ENCODE measurements around the gene CCND2.

The CCND2 gene

DNA sequence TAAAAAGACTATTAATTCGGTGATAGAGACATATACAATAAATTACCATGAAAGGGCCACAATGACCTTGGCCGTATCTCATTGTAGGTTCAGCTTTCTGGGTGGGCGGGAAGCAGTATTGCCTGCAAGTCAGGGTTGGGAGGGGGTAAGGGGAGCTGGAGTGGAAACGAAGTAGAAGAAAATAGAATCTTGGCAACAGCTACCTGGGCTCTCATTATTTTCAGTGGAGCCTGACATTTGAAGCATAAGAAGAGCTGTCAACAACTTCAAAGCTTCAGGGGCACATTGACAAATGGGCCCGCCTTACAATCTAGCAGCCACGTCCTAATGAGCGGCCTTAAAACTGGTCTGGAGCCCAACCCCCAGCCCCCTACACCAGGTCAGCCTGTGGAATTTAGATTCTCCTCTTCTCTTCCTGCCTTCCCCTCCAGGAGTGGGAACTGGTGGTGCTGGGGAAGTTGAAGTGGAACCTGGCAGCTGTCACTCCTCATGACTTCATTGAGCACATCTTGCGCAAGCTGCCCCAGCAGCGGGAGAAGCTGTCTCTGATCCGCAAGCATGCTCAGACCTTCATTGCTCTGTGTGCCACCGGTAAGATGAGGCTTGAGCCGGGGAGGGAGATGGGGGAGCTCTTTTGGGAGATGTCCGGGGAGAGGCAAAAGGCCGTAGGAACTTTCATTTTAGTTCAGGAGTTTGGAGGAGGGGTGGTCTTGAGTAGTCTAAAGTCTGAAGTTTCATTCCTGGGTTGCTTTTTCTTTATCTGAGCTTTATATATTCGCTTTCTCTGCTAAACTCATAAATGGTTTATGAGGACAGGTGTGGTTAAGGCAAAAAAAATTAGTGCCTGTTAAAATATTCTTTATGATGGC is 5.0 kb downstream of the CCND2 start:
- Histone ChIP-seq H3K4me3 (ENCODE audit: low read length) (peak overlapping the region; percentile 30), H3K36me3 (ENCODE audit: control insufficient read depth, insufficient read depth, low read length, severe bottlenecking) (peaks cover 45% of the 10 kb centered on the region), H3K9me3 (ENCODE audit: control insufficient read depth, low read length) (no peaks in the 10 kb centered on the region)

DNA sequence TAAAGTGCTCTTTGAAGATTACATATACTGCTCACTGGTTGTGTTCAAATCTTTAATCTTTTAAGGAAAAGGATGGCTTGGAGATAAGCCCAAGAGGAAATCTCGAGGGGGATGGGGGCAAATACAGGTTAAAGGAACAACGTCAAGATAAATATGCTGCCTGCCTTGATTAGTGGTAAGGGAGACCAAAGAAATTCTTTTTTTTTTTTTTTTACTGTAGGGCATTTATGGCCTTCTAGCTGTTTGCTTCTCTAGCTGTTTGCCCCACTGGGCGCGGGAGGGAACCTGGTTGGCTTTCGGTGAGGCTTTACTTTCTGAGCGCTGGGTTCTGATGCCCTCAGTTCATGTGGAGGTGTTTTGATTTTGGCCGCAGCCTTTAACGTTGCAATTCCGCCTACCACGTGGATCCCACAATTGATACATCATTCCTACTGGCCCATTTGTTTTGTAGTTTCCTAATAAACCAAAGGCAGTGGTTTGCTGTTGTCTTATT is 5.7 kb downstream of the CCND2 start:
- DNase-seq (ENCODE audit: low read depth), result no peak
- H3K4me1 ChIP-seq (ENCODE audit: control insufficient read depth, insufficient read depth, low read length), result peaks cover 65% of the 10 kb centered on the region
- H3K27me3 ChIP-seq (replicated peaks; ENCODE audit: control insufficient read depth, insufficient read depth, low read length), result no peaks in the 10 kb centered on the region
- no peaks in the 10 kb centered on the region for H3K9me3 ChIP-seq (ENCODE audit: control insufficient read depth, low read length)
- peak overlapping the region; percentile 30 for H3K4me3 ChIP-seq (ENCODE audit: low read length)
- peaks cover 51% of the 10 kb centered on the region for H3K36me3 ChIP-seq (ENCODE audit: control insufficient read depth, insufficient read depth, low read length, severe bottlenecking)
- peak overlapping the region; percentile 23 for H3K9ac ChIP-seq (ENCODE audit: low read length)

More for the DNA sequence above, 5.0 kb downstream of the CCND2 start:
- H3K4me1 ChIP-seq (ENCODE audit: control insufficient read depth, insufficient read depth, low read length), result peaks cover 61% of the 10 kb centered on the region
- H3K9ac ChIP-seq (ENCODE audit: low read length), result peak overlapping the region; percentile 23
- no peak for DNase-seq (ENCODE audit: low read depth)
- H3K27me3 ChIP-seq (replicated peaks; ENCODE audit: control insufficient read depth, insufficient read depth, low read length), result no peaks in the 10 kb centered on the region

DNA sequence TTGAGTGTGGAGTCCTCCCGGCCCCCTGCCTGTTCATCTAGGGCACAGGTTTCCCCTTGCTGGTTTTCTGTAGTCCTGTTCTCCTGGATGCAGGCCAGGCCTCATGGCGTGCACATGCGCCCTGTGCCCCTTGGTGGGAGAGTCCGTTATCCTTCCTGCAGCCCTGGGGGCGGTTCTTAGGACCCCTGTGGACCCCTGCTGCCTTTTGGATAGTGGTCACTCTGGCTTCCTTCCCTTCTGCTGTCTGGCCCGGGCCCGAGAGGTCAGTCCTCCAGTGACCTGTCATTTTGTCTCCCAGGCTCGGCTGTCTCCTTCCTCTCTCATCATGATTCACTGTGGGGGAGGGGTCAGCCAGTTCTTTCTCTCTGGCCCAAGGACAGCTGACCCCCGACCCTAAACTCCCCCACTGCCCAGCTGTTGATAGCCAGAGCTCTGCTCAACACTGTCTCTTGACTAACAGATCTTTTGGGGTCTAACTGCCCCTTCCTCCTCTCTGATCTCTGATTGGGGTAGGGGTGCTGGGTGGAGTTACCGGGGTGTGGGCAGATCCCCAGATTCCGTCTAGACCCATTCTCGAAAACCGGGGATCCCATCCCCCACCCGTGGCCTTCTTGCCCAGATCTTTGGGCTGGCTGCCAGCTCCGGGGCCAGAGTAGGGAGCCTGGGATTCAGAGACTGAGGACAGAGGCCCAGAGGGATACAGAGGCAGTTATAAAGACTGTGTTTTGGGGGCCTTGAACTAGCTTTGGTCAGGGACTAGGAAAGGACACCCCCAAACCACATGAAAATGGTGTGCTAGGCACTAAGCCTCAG is 7.0 kb downstream of the CCND2 start:
- peak overlapping the region; percentile 63 for H3K9ac ChIP-seq (ENCODE audit: low read length)
- H3K27me3 ChIP-seq (replicated peaks; ENCODE audit: control insufficient read depth, insufficient read depth, low read length), result no peaks in the 10 kb centered on the region
- H3K9me3 ChIP-seq (ENCODE audit: control insufficient read depth, low read length), result no peaks in the 10 kb centered on the region
- H3K4me3 ChIP-seq (ENCODE audit: low read length), result peak overlapping the region; percentile 51
- DNase-seq (ENCODE audit: low read depth), result peak; percentile 13
- H3K4me1 ChIP-seq (ENCODE audit: control insufficient read depth, insufficient read depth, low read length), result peaks cover 65% of the 10 kb centered on the region
- H3K36me3 ChIP-seq (ENCODE audit: control insufficient read depth, insufficient read depth, low read length, severe bottlenecking), result peaks cover 64% of the 10 kb centered on the region

DNA sequence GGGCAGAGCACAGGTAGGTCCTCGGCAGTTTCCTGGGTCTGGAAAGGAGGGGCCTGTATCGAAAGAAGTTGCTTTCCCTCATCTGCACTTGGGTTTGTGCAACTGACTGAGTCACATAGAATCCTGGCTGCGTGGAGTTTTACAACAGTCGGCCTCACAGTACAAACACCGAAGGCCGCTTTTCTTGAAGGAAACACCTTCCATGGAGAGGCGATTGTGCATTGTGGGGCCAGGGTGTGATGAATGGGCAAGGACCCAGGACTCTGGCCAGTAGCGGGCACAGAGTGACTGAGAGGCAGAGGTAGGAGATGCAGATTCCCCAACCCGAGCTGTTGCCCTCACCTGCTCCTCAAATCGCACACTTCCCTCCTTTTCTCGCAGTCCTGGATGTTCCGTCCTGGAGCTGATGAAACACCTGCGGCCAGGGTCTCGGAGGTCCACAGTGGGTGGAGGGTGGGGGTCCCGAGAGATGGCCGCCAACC is 7.7 kb downstream of the CCND2 start:
- H3K9ac ChIP-seq (ENCODE audit: low read length), result peak overlapping the region; percentile 63
- peaks cover 69% of the 10 kb centered on the region for H3K36me3 ChIP-seq (ENCODE audit: control insufficient read depth, insufficient read depth, low read length, severe bottlenecking)

DNA sequence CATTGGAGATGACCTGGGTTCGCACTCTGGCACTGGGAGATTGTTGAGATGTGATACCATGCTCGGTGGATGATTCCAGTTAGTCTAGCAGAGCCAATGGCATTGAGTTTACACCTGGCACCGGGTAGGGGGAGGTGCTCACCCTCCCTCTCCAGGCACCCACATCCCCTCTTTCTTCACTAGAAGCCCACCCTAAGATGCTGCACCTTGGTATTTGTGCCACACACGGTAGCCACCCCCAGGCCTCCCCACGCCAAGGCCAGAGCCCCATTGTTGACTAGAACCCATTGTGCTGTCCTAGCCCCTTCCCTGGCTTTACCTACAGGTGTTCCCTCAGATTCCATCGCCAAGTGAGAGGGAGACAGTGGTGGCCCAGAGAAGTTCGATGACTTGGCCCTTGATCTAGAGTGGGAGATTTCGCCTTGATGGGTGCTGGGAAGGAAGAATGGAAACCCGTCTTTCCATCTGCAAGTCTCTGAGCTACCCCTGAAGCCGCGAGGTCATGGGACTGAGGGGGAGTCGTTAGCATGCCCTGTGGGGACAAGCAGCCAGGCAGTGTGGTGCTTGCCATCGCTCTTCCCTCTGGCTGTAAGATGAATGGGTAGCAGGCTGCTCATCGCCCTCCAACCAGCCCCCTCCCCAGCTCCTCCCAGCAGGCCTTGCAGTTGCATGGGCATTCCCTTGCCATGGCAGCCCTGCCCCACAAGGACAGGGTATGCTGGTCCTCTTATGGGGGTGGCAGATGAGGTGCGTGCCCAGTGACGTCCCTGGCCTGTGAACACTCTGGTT is 8.7 kb downstream of the CCND2 start:
- Histone ChIP-seq H3K9me3 (ENCODE audit: control insufficient read depth, low read length) (no peaks in the 10 kb centered on the region), H3K4me1 (ENCODE audit: control insufficient read depth, insufficient read depth, low read length) (peaks cover 58% of the 10 kb centered on the region), H3K36me3 (ENCODE audit: control insufficient read depth, insufficient read depth, low read length, severe bottlenecking) (peaks cover 65% of the 10 kb centered on the region), H3K4me3 (ENCODE audit: low read length) (no peak overlapping the region), H3K9ac (ENCODE audit: low read length) (no peak overlapping the region), H3K27me3 (replicated peaks; ENCODE audit: control insufficient read depth, insufficient read depth, low read length) (no peaks in the 10 kb centered on the region)
- DNase-seq (ENCODE audit: low read depth), result no peak

More for the DNA sequence above, 7.7 kb downstream of the CCND2 start:
- Histone ChIP-seq H3K4me3 (ENCODE audit: low read length) (peak overlapping the region; percentile 51), H3K27me3 (replicated peaks; ENCODE audit: control insufficient read depth, insufficient read depth, low read length) (no peaks in the 10 kb centered on the region), H3K9me3 (ENCODE audit: control insufficient read depth, low read length) (no peaks in the 10 kb centered on the region), H3K4me1 (ENCODE audit: control insufficient read depth, insufficient read depth, low read length) (peaks cover 61% of the 10 kb centered on the region)
- DNase-seq (ENCODE audit: low read depth), result no peak

DNA sequence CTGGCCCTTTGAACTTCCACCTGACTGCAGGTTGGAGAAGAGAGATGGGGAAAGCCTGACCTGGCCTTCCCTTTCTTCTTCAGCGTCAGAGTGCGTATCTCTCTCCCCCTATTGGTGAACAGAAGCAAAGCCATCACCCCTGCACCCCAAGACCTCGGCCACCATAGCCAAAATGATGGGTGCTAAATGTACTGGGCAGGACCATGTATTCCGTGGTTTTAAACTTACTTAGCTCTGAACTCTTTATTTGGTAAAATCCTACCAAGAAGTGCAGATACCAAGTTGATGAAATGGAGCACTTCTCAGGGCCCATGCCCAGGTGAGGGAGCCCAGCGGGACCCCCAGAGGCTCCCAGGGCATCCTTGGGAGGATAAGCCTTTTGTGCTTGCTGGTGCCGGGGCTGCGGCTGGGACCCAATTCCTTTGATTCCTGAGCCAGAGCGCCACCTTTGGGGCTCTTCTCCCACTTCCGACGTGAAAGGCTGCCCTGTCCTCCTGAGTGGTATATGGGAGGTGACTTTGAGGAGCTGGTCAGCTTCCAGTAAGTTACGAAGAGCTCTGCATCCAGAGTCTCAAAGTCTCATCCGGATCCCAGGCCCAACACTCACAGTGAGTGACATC is 9.4 kb downstream of the CCND2 start:
- no peak overlapping the region for H3K4me3 ChIP-seq (ENCODE audit: low read length)
- H3K27me3 ChIP-seq (replicated peaks; ENCODE audit: control insufficient read depth, insufficient read depth, low read length), result no peaks in the 10 kb centered on the region
- H3K36me3 ChIP-seq (ENCODE audit: control insufficient read depth, insufficient read depth, low read length, severe bottlenecking), result peaks cover 61% of the 10 kb centered on the region
- no peak overlapping the region for H3K9ac ChIP-seq (ENCODE audit: low read length)
- H3K9me3 ChIP-seq (ENCODE audit: control insufficient read depth, low read length), result no peaks in the 10 kb centered on the region
- no peak for DNase-seq (ENCODE audit: low read depth)
- peaks cover 61% of the 10 kb centered on the region for H3K4me1 ChIP-seq (ENCODE audit: control insufficient read depth, insufficient read depth, low read length)

DNA sequence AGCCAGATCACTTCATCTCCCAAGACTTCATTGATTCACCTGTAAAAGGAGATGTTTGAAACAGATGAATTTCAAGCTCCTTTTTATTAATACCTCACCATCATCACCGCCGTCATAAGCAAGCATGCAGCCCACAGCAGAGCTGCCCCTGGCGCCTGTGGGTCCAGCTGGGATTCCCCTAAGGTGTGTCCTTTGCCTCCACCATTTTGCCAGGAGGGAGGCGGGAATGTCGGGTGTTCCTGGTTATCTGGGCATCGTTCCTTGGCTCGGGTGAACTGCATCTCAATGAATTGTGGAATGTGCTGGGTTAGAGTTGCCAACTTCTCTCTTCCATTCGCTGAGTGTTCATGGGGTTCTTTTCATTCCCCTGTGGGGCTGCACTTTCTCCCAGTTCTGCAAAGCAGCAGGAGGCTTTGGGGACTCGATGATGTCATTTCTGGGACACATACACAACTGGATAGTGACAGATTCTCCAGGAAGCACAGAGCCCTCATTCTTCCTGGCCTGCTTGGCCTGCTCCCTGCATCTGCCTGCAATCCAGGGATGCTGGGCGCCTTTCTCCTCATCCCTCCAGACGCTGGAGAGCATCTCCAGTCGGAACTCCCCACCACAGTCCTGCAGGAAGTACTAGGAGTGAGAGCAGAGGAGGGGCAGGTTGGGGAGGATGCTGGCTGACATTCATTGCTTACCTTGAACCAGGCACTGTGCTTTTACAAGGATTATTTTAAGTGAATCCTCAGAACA is 10.1 kb downstream of the CCND2 start:
- Histone ChIP-seq H3K4me1 (ENCODE audit: control insufficient read depth, insufficient read depth, low read length) (peaks cover 61% of the 10 kb centered on the region), H3K9ac (ENCODE audit: low read length) (no peak overlapping the region), H3K27me3 (replicated peaks; ENCODE audit: control insufficient read depth, insufficient read depth, low read length) (no peaks in the 10 kb centered on the region), H3K9me3 (ENCODE audit: control insufficient read depth, low read length) (no peaks in the 10 kb centered on the region), H3K36me3 (ENCODE audit: control insufficient read depth, insufficient read depth, low read length, severe bottlenecking) (peaks cover 64% of the 10 kb centered on the region), H3K4me3 (ENCODE audit: low read length) (no peak overlapping the region)
- no peak for DNase-seq (ENCODE audit: low read depth)

DNA sequence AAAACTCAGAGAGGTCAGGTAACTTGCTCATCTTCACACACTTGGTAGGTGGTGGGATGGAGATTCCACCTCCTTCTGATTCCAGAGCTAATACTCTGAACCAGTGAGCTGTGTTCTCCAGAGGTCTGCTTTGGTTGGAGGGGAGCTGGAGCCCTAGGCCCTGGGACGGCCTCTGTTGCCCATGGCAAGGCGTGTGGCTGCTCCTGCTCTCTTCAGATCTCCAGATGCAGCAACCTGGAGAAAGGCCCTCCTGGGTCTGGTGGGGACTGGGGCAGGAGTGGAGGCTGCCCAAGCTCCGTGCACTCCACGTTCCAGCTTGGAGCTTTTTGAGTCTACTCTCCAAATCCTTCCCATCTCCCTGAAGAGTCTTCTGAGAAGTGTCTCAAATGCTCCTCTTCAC is 10.7 kb downstream of the CCND2 start:
- Histone ChIP-seq H3K4me1 (ENCODE audit: control insufficient read depth, insufficient read depth, low read length) (peaks cover 55% of the 10 kb centered on the region), H3K9ac (ENCODE audit: low read length) (no peak overlapping the region), H3K9me3 (ENCODE audit: control insufficient read depth, low read length) (no peaks in the 10 kb centered on the region), H3K27me3 (replicated peaks; ENCODE audit: control insufficient read depth, insufficient read depth, low read length) (no peaks in the 10 kb centered on the region), H3K36me3 (ENCODE audit: control insufficient read depth, insufficient read depth, low read length, severe bottlenecking) (peaks cover 69% of the 10 kb centered on the region), H3K4me3 (ENCODE audit: low read length) (no peak overlapping the region)
- no peak for DNase-seq (ENCODE audit: low read depth)

DNA sequence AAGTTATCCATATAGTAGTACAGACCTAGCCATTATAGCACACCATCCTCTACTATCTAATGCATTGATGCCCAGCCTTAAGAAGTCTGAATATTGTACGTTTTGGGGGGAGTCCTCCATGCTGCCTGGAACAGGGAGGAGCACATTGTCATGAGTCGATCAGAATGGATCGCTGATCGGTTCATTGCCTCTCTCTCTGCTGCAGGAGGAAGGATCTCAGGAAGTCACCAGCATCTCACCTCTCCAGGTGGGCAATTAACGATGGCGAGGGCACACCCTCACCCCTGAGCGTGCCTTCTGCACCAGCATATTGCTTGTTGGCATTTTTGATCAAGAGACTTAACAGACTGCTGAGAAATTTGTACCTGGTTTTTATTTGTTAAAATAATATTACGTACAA is 11.5 kb downstream of the CCND2 start:
- Histone ChIP-seq H3K27me3 (replicated peaks; ENCODE audit: control insufficient read depth, insufficient read depth, low read length) (no peaks in the 10 kb centered on the region), H3K9ac (ENCODE audit: low read length) (no peak overlapping the region), H3K9me3 (ENCODE audit: control insufficient read depth, low read length) (no peaks in the 10 kb centered on the region), H3K4me1 (ENCODE audit: control insufficient read depth, insufficient read depth, low read length) (peaks cover 48% of the 10 kb centered on the region), H3K4me3 (ENCODE audit: low read length) (no peak overlapping the region), H3K36me3 (ENCODE audit: control insufficient read depth, insufficient read depth, low read length, severe bottlenecking) (peaks cover 69% of the 10 kb centered on the region)
- no peak for DNase-seq (ENCODE audit: low read depth)

DNA sequence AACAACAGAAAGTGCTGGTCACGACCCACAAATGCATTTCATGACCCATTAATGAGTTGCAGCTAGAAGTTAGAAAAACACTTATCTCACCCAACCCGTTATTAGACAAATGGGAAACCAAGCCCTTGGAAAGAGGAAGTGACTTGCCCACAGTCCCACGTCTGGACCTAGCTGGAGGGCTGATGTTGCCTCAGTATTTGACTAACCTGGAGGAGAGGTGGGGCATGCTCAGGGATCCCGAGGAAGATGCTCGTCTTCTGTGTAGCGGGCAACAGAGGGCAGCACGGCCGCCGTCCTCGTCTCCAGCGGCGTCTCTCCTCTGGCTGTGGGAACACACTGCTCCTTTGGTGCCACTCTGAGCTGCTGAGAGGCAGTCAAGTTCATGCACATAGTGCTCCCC is 12.7 kb downstream of the CCND2 start:
- no peak overlapping the region for H3K4me3 ChIP-seq (ENCODE audit: low read length)
- H3K9ac ChIP-seq (ENCODE audit: low read length), result no peak overlapping the region
- H3K9me3 ChIP-seq (ENCODE audit: control insufficient read depth, low read length), result no peaks in the 10 kb centered on the region
- no peak for DNase-seq (ENCODE audit: low read depth)
- H3K4me1 ChIP-seq (ENCODE audit: control insufficient read depth, insufficient read depth, low read length), result peaks cover 37% of the 10 kb centered on the region
- H3K36me3 ChIP-seq (ENCODE audit: control insufficient read depth, insufficient read depth, low read length, severe bottlenecking), result peaks cover 79% of the 10 kb centered on the region
- peaks cover 3% of the 10 kb centered on the region for H3K27me3 ChIP-seq (replicated peaks; ENCODE audit: control insufficient read depth, insufficient read depth, low read length)
